B cell (primary cell): ENCODE data around the gene ETV2. TPM values are rescaled to one million over a fixed set of nuclear protein-coding genes. Genes with fewer than 3 reads are reported as not detected.

ENCODE experiments used
- ATAC-seq: fragments of 200-7000 bp; cut with Tn5 transposase; one replicate; pipeline ENCODE4 v1.10.0; 2021; ENCODE audit warnings: low read depth, mild to moderate bottlenecking, moderate number of reproducible peaks, moderate library complexity
- CTCF ChIA-PET: fragments of 350-600 bp; sonication (Branson Sonifier 250); formaldehyde crosslinking; loops from one replicate; lab custom pipeline; 2021; ENCODE audit warnings: antibody characterized with exemption, inconsistent platforms; lab: Charles Lee
- POLR2A ChIA-PET: fragments of 350-600 bp; sonication (Branson Sonifier 250); formaldehyde crosslinking; loops from one replicate; lab custom pipeline; 2021; ENCODE audit warnings: antibody characterized with exemption; lab: Charles Lee
- DNase-seq: peaks from one replicate; pipeline ENCODE4 v3.0.0; 2013
- H2AFZ ChIP-seq: 2 replicates; pipeline ENCODE4 v1.6.1; 2012; ENCODE audit warnings: mild to moderate bottlenecking, low read depth, low read length; ENCODE audit not compliant: insufficient read depth, poor library complexity, severe bottlenecking
- H3K27ac ChIP-seq, 2 donors: 1 replicate in 1 of 2; 2 replicates in 1 of 2; pipeline ENCODE4 v1.5.1; 2012 to 2013; ENCODE audit warnings: low read length in 2 of 2, mild to moderate bottlenecking in 2 of 2, moderate library complexity in 1 of 2
- H3K27me3 ChIP-seq, 4 experiments: fragments of 200-600 bp in 1 of 4; sonication (generic) in 1 of 4; replicated peaks in 1 of 4; 1 replicate in 2 of 4; 2 replicates in 2 of 4; pipeline versions ENCODE4 v1.6.1 to v1.7.0; 2013 to 2016; ENCODE audit warnings: low read length in 3 of 4, mild to moderate bottlenecking in 2 of 4, mixed read lengths in 1 of 4, moderate library complexity in 1 of 4; ENCODE audit not compliant: insufficient read depth in 4 of 4, control insufficient read depth in 3 of 4; ENCODE audit errors: control extremely low read depth in 1 of 4
- H3K36me3 ChIP-seq, 2 experiments: replicated peaks in 1 of 2; 1 replicate in 1 of 2; 2 replicates in 1 of 2; pipeline versions ENCODE4 v1.6.1 to v1.7.1; 2013; ENCODE audit warnings: low read length in 1 of 2; ENCODE audit not compliant: insufficient read depth in 2 of 2, control insufficient read depth in 1 of 2; ENCODE audit errors: control extremely low read depth in 1 of 2, extremely low read depth in 1 of 2
- H3K4me1 ChIP-seq, 2 donors: fragments of 200-600 bp in 1 of 2; sonication (generic) in 1 of 2; 1 replicate in 1 of 2; 2 replicates in 1 of 2; pipeline versions ENCODE4 v1.5.1 to v1.6.1; 2013 to 2017; ENCODE audit warnings: low read length in 2 of 2; ENCODE audit not compliant: control insufficient read depth in 2 of 2, insufficient read depth in 2 of 2
- H3K4me2 ChIP-seq: replicated peaks from 2 replicates; pipeline ENCODE3; 2012; ENCODE audit warnings: mild to moderate bottlenecking, low read depth, low read length; ENCODE audit not compliant: poor library complexity, severe bottlenecking
- H3K4me3 ChIP-seq, 5 experiments: fragments of 200-600 bp in 1 of 5; sonication (generic) in 1 of 5; 1 replicate in 3 of 5; 2 replicates in 2 of 5; pipeline versions ENCODE4 v1.5.1 to v1.7.0; 2011 to 2016; ENCODE audit warnings: low read length in 4 of 5, mild to moderate bottlenecking in 4 of 5, low read depth in 2 of 5, control low read depth in 1 of 5, moderate library complexity in 1 of 5; ENCODE audit not compliant: insufficient read depth in 1 of 5; ENCODE audit errors: control extremely low read depth in 1 of 5, extremely low read depth in 1 of 5
- H3K79me2 ChIP-seq: fragments of 200-600 bp; sonication (generic); one replicate; pipeline ENCODE4 v1.6.0; 2016; ENCODE audit warnings: low read length; ENCODE audit not compliant: control insufficient read depth, insufficient read depth
- H3K9ac ChIP-seq: fragments of 200-600 bp; sonication (generic); 2 replicates; pipeline ENCODE4 v1.6.1; 2017; ENCODE audit warnings: mild to moderate bottlenecking, low read length, moderate library complexity
- H3K9me3 ChIP-seq, 3 donors: one replicate each; pipeline versions ENCODE4 v1.6.1 to v1.7.1; 2013; ENCODE audit warnings: low read length in 2 of 3; ENCODE audit not compliant: control insufficient read depth in 2 of 3, insufficient read depth in 1 of 3; ENCODE audit errors: control extremely low read depth in 1 of 3
- H4K20me1 ChIP-seq: 2 replicates; pipeline ENCODE4 v1.6.0; 2012; ENCODE audit warnings: mild to moderate bottlenecking, low read length; ENCODE audit not compliant: insufficient read depth, control insufficient read depth, poor library complexity, severe bottlenecking
- H3K27ac Mint-ChIP-seq: one replicate; pipeline ENCODE4 v1.8.0; 2021; ENCODE audit warnings: mixed read lengths
- H3K27me3 Mint-ChIP-seq: one replicate; pipeline ENCODE4 v1.8.0; 2021; ENCODE audit warnings: mixed read lengths
- H3K4me1 Mint-ChIP-seq: one replicate; pipeline ENCODE4 v1.8.0; 2021; ENCODE audit warnings: mixed read lengths
- H3K4me3 Mint-ChIP-seq: one replicate; pipeline ENCODE4 v1.8.0; 2021; ENCODE audit warnings: mixed read lengths
- H3K9me3 Mint-ChIP-seq: one replicate; pipeline ENCODE4 v1.8.0; 2022; ENCODE audit warnings: mixed read lengths; ENCODE audit not compliant: insufficient read depth
- CTCF ChIP-seq: fragments of 200-600 bp; IDR thresholded peaks from one replicate; pipeline ENCODE4 v1.8.0; 2022; ENCODE audit warnings: antibody characterized with exemption, mild to moderate bottlenecking
- EZH2 ChIP-seq: IDR thresholded peaks from 2 replicates; pipeline ENCODE4 v1.6.1; 2012; ENCODE audit warnings: borderline replicate concordance, low read depth, mild to moderate bottlenecking, moderate library complexity, low read length; ENCODE audit not compliant: insufficient read depth, poor library complexity, severe bottlenecking
- WGBS: methylation state at CpG from one replicate; pipeline ENCODE4 v1.1.5; 2013; ENCODE audit warnings: missing lambda C conversion rate; ENCODE audit not compliant: insufficient coverage; 5-methylcytosine and 5-hydroxymethylcytosine counted together
- intact Hi-C: fragments of 100-400 bp; cut with micrococcal nuclease; formaldehyde crosslinking; loops from one replicate; pipeline ENCODE4 v1.10.0; 2022
- polyA plus RNA-seq: library from polyadenylated mRNA; depleted of rRNA; stranded (reverse); fragments of >200 nt; gene quantifications from 2 replicates; pipeline ENCODE4 v1.2.3, GENCODE V29; 2012
- total RNA-seq, 2 donors: library from RNA; stranded (reverse); fragments of 120-200 nt in 1 of 2; gene quantifications; 1 replicate in 1 of 2; 2 replicates in 1 of 2; pipeline versions ENCODE4 v1.2.3 to v1.2.4, GENCODE V29; 2013 to 2022

ETV2 gene
- total and polyA plus RNA-seq, 2 donors (not counting 1 experiment from before 2014, with no cell fraction given): 0.42 to 0.49 TPM

- Histone ChIP-seq H2AFZ (peak overlapping the region; percentile 97), H3K36me3 (no peaks in the 10 kb centered on the region), H3K4me2 (peak overlapping the region; percentile 100), H3K4me3 (peak overlapping the region; percentile 53 to 91 (median 79)), H3K9me3 (peaks cover 0 to 5% (median 0%) of the 10 kb centered on the region in 3 donors), H3K9ac (peak overlapping the region; percentile 85), H3K27me3 (no peaks in the 10 kb centered on the region), H3K4me1 (peaks cover 24 to 55% of the 10 kb centered on the region in 2 donors), H3K79me2 (peaks cover 20% of the 10 kb centered on the region), H4K20me1 (no peaks in the 10 kb centered on the region), H3K27ac (peak overlapping the region; percentile 55 to 75)
- intact Hi-C loops: loop anchor here (1.0 to 10.0 kb wide), 6 partner anchors 16 to 1950 kb away; partner anchors contain the start of genes ARHGAP33, HAUS5, OVOL3 and POLR2I
- DNase-seq: peak; percentile 96
- H3K27ac Mint-ChIP-seq: peak overlapping the region; percentile 91
- ATAC-seq: peak; percentile 81
- WGBS: 1% methylated on average over 59 of the region's 60 CpGs
- H3K9me3 Mint-ChIP-seq: no peaks in the 10 kb centered on the region
- no peaks in the 10 kb centered on the region for H3K27me3 Mint-ChIP-seq
- TF ChIP-seq CTCF (no peak), EZH2 (no peak)
- CTCF ChIA-PET: interaction anchor here (0.7 to 1.3 kb wide), 3 partner anchors 94 to 134 kb away, joined by 3 read pairs; no protein-coding TSS in a partner anchor
- H3K4me1 Mint-ChIP-seq: peaks cover 45% of the 10 kb centered on the region
- H3K4me3 Mint-ChIP-seq: peak overlapping the region; percentile 94
- POLR2A ChIA-PET: interaction anchor here (0.5 to 1.6 kb wide), 6 partner anchors 8 to 98 kb away, joined by 3 to 5 read pairs (median 4); partner anchors contain the start of genes HAUS5 and IGFLR1
These were observed 2.9 kb downstream of the ETV2 start for GRCh38 chr19:35644206-35644986.
